ENCODE data around the gene MYH15.

Gene MYH15

GRCh38 chr3:108472001-108472591 lies 38.3 kb downstream of the MYH15 start:
- DNase-seq (ENCODE audit: low read depth, low spot score) = no peak

- DNase-seq (ENCODE audit: low read depth, low spot score) = no peak
Observed at GRCh38 chr3:108471426-108471825, 39.0 kb downstream of the MYH15 start.

GRCh38 chr3:108469126-108469525 lies 41.3 kb downstream of the MYH15 start:
- DNase-seq (ENCODE audit: low read depth, low spot score) = no peak

- DNase-seq (ENCODE audit: low read depth, low spot score) = no peak
Observed at GRCh38 chr3:108468577-108468976, 41.8 kb downstream of the MYH15 start.

GRCh38 chr3:108462899-108463298 lies 47.5 kb downstream of the MYH15 start:
- no peak for DNase-seq (ENCODE audit: low read depth, low spot score)

GRCh38 chr3:108461661-108462111 lies 48.7 kb downstream of the MYH15 start:
- no peak for DNase-seq (ENCODE audit: low read depth, low spot score)

- no peak for DNase-seq (ENCODE audit: low read depth, low spot score)
Observed at GRCh38 chr3:108459225-108459624, 51.2 kb downstream of the MYH15 start.

GRCh38 chr3:108455212-108455705 lies 55.1 kb downstream of the MYH15 start:
- no peak for DNase-seq (ENCODE audit: low read depth, low spot score)

GRCh38 chr3:108453565-108453964 lies 56.8 kb downstream of the MYH15 start:
- DNase-seq (ENCODE audit: low read depth, low spot score) = no peak

- DNase-seq (ENCODE audit: low read depth, low spot score) = no peak
Observed at GRCh38 chr3:108450444-108450843, 60.0 kb downstream of the MYH15 start.

- no peak for DNase-seq (ENCODE audit: low read depth, low spot score)
Observed at GRCh38 chr3:108448593-108448992, 61.8 kb downstream of the MYH15 start.

GRCh38 chr3:108447096-108447847 lies 63.1 kb downstream of the MYH15 start:
- no peak for DNase-seq (ENCODE audit: low read depth, low spot score)

GRCh38 chr3:108442281-108442680 lies 68.1 kb downstream of the MYH15 start:
- DNase-seq (ENCODE audit: low read depth, low spot score) = no peak

- no peak for DNase-seq (ENCODE audit: low read depth, low spot score)
Observed at GRCh38 chr3:108441518-108441917, 68.9 kb downstream of the MYH15 start.

- no peak for DNase-seq (ENCODE audit: low read depth, low spot score)
Observed at GRCh38 chr3:108441071-108441507, 69.3 kb downstream of the MYH15 start.

- no peak for DNase-seq (ENCODE audit: low read depth, low spot score)
Observed at GRCh38 chr3:108438542-108438941, 71.9 kb downstream of the MYH15 start.

GRCh38 chr3:108437439-108437838 lies 73.0 kb downstream of the MYH15 start:
- no peak for DNase-seq (ENCODE audit: low read depth, low spot score)

GRCh38 chr3:108433928-108434327 lies 76.5 kb downstream of the MYH15 start:
- DNase-seq (ENCODE audit: low read depth, low spot score) = no peak

- no peak for DNase-seq (ENCODE audit: low read depth, low spot score)
Observed at GRCh38 chr3:108432431-108432830, 78.0 kb downstream of the MYH15 start.

- DNase-seq (ENCODE audit: low read depth, low spot score) = no peak
Observed at GRCh38 chr3:108430540-108430939, 79.9 kb downstream of the MYH15 start.

GRCh38 chr3:108428586-108428985 lies 81.8 kb downstream of the MYH15 start:
- no peak for DNase-seq (ENCODE audit: low read depth, low spot score)

- no peak for DNase-seq (ENCODE audit: low read depth, low spot score)
Observed at GRCh38 chr3:108420926-108421325, 89.5 kb downstream of the MYH15 start.

Measured in iPS DF 19.7 (cell line).